Osteocyte (in vitro differentiated cells): ENCODE measurements around the gene CSF2RB. TPM values are rescaled to one million over a fixed set of nuclear protein-coding genes. Genes with fewer than 3 reads are reported as not detected.

Experiments used
- DNase-seq: peaks from one replicate; pipeline ENCODE4 v3.0.0; 2021; ENCODE audit warnings: mixed read lengths; ENCODE audit not compliant: unreplicated experiment; ENCODE audit errors: extremely low spot score
- H3K27ac Mint-ChIP-seq: one replicate; pipeline ENCODE4 v1.8.0; 2021; ENCODE audit warnings: mild to moderate bottlenecking, mixed read lengths; ENCODE audit not compliant: unreplicated experiment
- H3K27me3 Mint-ChIP-seq: one replicate; pipeline ENCODE4 v1.8.0; 2021; ENCODE audit warnings: mixed read lengths; ENCODE audit not compliant: unreplicated experiment
- H3K36me3 Mint-ChIP-seq: one replicate; pipeline ENCODE4 v1.8.0; 2021; ENCODE audit warnings: mixed read lengths; ENCODE audit not compliant: unreplicated experiment
- H3K4me1 Mint-ChIP-seq: one replicate; pipeline ENCODE4 v1.8.0; 2021; ENCODE audit warnings: mixed read lengths; ENCODE audit not compliant: unreplicated experiment
- H3K4me3 Mint-ChIP-seq: one replicate; pipeline ENCODE4 v1.8.0; 2021; ENCODE audit warnings: mild to moderate bottlenecking, moderate library complexity, mixed read lengths; ENCODE audit not compliant: unreplicated experiment
- H3K9me3 Mint-ChIP-seq: one replicate; pipeline ENCODE4 v1.8.0; 2021; ENCODE audit warnings: mixed read lengths; ENCODE audit not compliant: unreplicated experiment
- CTCF ChIP-seq: fragments of 200-600 bp; sonication (generic); IDR thresholded peaks from 2 replicates; pipeline ENCODE4 v1.5.0; 2021; ENCODE audit warnings: antibody characterized with exemption, mild to moderate bottlenecking, moderate library complexity
- total RNA-seq: library from RNA; stranded (reverse); gene quantifications from 2 replicates; pipeline ENCODE4 v1.2.1, GENCODE V29; 2021

Gene CSF2RB
- total RNA-seq, 1 donor from 2014 or later: not detected

DNA sequence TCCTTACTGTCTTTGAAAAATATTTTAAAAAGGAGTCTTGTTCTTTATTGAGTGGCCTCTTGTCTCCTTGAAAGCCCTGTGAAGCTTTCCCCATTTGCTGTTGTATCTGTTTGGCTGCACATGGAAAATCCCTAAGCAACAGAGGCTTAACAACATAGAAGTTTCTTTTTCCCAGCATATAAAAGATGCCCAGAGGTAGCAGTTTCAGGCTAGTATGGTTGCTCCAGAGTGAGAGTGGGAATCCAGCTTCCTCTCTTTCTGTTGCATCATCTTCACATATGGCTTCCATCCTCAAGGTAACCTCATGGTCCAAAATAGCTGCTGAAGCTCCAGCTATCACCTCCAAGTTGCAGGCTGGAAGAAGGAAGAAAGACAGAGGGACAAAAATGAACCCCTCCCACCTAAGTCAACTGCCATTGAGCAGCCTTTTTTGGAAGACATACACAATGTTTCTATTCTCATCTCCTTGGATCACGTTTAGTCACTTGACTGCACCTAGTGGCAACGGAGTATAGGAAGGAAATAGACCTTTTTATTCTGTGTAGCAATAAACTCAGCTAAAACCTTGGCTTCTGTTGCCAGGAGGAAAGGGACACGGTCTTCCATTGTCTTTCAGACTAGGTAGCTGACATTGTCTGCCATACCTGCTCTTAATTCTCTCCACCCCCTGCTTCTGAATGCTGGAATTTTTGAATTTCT, 5.3 kb downstream of the CSF2RB start:
- H3K4me1 Mint-ChIP-seq: peaks cover 5% of the 10 kb centered on the region
- DNase-seq: no peak
- H3K27me3 Mint-ChIP-seq: peaks cover 20% of the 10 kb centered on the region
- TF ChIP-seq CTCF: no peak
- no peaks in the 10 kb centered on the region for H3K36me3 Mint-ChIP-seq
- H3K27ac Mint-ChIP-seq: no peak overlapping the region
- H3K4me3 Mint-ChIP-seq: no peak overlapping the region
- no peaks in the 10 kb centered on the region for H3K9me3 Mint-ChIP-seq

DNA sequence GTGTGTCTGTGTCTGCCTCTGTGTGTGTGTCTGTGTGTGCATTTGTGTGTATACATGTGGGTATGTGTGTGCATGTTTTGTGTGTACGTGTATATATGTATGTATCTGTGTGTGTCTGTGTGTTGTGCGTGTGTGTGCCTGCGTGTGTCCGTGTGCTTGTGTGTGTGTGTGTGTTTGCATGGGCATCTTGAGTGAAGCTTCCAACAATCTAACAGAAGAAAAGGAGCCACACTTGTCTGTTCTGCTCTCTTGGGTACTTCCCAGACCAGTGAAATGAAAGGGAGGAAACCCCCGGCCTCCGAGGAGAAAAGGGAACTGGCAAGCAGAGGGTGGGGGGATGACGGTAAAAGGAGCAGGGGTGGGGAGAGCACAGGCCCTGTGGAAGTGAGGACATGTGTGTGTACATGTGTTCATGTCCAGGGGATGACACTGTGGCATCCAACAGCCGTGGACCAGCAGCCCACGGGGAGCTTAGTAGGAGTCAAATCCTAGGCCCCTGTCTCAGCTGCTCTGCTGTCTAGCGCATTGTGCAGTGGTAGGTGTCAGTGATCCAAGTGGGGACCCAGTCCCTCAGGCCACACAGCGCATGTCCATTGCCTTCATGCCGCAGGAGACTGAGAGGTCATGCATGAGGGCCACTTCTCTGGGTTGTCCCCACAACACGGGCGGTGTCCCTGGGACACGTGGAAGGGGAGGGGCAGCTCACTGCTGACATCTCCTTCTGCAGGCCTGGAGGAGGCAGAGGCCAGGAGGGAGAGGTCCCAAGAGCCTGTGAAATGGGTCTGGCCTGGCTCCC, 8.1 kb downstream of the CSF2RB start:
- H3K9me3 Mint-ChIP-seq: no peaks in the 10 kb centered on the region
- no peak for DNase-seq
- peaks cover 5% of the 10 kb centered on the region for H3K4me1 Mint-ChIP-seq
- peaks cover 17% of the 10 kb centered on the region for H3K27me3 Mint-ChIP-seq
- H3K27ac Mint-ChIP-seq: no peak overlapping the region
- no peak for TF ChIP-seq CTCF
- H3K4me3 Mint-ChIP-seq: no peak overlapping the region
- no peaks in the 10 kb centered on the region for H3K36me3 Mint-ChIP-seq

DNA sequence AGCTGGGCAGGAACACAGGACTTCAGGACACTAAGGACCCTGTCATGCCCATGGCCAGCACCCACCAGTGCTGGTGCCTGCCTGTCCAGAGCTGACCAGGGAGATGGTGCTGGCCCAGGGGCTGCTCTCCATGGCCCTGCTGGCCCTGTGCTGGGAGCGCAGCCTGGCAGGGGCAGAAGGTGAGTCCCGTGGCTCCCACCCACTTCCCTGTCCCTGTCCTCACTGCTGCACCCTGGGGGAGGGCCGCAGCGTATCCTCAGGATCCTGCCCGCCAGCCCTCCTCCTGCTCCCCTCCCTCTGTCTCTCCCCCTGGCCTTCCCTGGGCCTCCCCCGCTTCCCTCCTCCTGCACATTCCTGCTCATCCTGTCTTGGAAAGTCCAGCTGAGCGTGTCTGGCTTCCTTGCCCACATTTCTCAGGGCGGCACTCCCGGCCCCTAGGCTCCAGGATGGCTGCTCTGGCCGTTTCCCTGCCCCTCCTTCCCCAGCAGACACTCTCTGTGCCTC, 8.7 kb downstream of the CSF2RB start:
- H3K27ac Mint-ChIP-seq: no peak overlapping the region
- H3K36me3 Mint-ChIP-seq: no peaks in the 10 kb centered on the region
- H3K9me3 Mint-ChIP-seq: no peaks in the 10 kb centered on the region
- DNase-seq: no peak
- H3K27me3 Mint-ChIP-seq: peaks cover 17% of the 10 kb centered on the region
- TF ChIP-seq CTCF: no peak
- no peak overlapping the region for H3K4me3 Mint-ChIP-seq
- peaks cover 5% of the 10 kb centered on the region for H3K4me1 Mint-ChIP-seq

DNA sequence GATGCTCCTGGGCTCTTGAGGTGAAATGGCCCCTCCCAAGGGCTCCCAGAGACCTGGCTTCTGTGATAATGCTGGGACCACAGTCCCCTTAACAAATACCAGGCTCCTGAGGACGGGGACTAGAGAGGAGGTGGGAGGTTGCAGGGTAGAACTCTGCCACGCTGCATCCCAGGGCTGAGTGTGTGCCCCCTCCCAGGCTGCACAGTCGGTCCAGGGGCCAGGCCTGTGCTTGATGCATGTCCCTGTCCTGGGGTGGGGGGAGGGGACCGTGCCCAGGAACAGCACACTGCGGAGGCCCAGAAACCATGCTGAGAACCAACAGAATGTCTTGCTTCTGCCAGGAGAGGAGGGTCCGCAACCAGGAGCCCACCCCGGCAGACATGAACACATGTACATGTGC, 9.3 kb downstream of the CSF2RB start:
- H3K4me1 Mint-ChIP-seq: peaks cover 5% of the 10 kb centered on the region
- no peak overlapping the region for H3K27ac Mint-ChIP-seq
- no peak for DNase-seq
- no peak for TF ChIP-seq CTCF
- no peaks in the 10 kb centered on the region for H3K9me3 Mint-ChIP-seq
- H3K27me3 Mint-ChIP-seq: peaks cover 20% of the 10 kb centered on the region
- H3K36me3 Mint-ChIP-seq: no peaks in the 10 kb centered on the region
- H3K4me3 Mint-ChIP-seq: no peak overlapping the region

- Mint-ChIP-seq H3K27ac (no peak overlapping the region), H3K4me3 (no peak overlapping the region), H3K4me1 (peaks cover 5% of the 10 kb centered on the region), H3K36me3 (no peaks in the 10 kb centered on the region), H3K27me3 (peaks cover 20% of the 10 kb centered on the region), H3K9me3 (no peaks in the 10 kb centered on the region)
- no peak for TF ChIP-seq CTCF
- DNase-seq: no peak
These were observed 9.8 kb downstream of the CSF2RB start for GRCh38 chr22:36923131-36923788.
